ENCODE measurements around the gene ZACN. TPM values are rescaled to one million over a fixed set of nuclear protein-coding genes. Genes with fewer than 3 reads are reported as not detected.
"Not testable (repeated sequence)": the region's sequence is repeated elsewhere in the genome, so short reads cannot be mapped to it uniquely, and the experiment has no call there.

Gene ZACN
- total RNA-seq: not detected

- no peak for FAIRE-seq
Measured at GRCh38 chr17:76078860-76079534, at the start of gene ZACN. Gene ZACN (plus strand): TSS chr17:76079182. CDS start chr17:76079265, 83 bp downstream.

DNA sequence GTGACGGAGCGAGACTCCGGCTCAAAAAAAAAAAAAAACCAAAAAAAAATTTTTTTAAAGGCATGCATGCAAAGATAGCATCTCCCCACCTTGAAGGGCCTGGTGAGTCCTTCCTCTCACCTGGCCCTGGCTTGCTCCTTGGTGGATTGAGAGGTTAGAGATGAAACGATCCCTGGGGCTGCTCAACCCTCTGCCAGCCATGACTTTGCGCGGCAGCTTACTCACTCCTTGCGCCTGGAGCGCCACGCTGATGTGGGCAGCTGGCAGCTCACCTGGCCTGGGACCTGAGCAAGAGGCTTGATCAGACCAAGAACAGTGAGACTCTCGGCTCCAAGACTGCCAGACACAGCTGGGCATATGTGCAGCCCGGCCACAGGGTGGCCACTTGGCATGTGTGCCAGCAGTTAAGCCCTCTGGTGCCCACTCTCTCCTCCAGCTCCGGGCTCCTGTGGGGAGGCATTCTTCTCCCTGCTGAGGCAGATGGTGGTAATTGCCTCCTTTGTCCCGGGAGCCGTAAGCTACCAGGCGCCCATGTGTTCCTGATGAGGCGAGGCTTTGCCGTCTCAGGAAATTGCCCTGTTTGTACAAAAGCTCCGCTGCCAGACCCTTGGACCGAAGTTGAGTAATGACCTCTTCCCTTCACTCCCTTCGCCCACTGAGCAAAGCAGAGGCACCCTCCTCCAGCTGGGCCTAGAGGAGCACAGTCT, 46.8 kb upstream of the ZACN start:
- no peak for FAIRE-seq

More at GRCh38 chr17:76078860-76079534, at the start of gene ZACN:
- no peak for DNase-seq (ENCODE audit: low spot score in 2 of 2)

GRCh38 chr17:76032780-76033108, 46.2 kb upstream of the ZACN start:
- FAIRE-seq (no peak), DNase-seq (ENCODE audit: low spot score in 2 of 2) (no peak)

More for the DNA sequence above, 46.8 kb upstream of the ZACN start:
- no peak for DNase-seq (ENCODE audit: low spot score in 2 of 2)

- no peak for DNase-seq (ENCODE audit: low spot score in 2 of 2)
Measured at GRCh38 chr17:76033139-76033538, 45.8 kb upstream of the ZACN start.

GRCh38 chr17:76034428-76035350, 44.3 kb upstream of the ZACN start:
- DNase-seq (ENCODE audit: low spot score in 2 of 2) (no peak), FAIRE-seq (no peak)

More at GRCh38 chr17:76033139-76033538, 45.8 kb upstream of the ZACN start:
- FAIRE-seq: no peak

DNA sequence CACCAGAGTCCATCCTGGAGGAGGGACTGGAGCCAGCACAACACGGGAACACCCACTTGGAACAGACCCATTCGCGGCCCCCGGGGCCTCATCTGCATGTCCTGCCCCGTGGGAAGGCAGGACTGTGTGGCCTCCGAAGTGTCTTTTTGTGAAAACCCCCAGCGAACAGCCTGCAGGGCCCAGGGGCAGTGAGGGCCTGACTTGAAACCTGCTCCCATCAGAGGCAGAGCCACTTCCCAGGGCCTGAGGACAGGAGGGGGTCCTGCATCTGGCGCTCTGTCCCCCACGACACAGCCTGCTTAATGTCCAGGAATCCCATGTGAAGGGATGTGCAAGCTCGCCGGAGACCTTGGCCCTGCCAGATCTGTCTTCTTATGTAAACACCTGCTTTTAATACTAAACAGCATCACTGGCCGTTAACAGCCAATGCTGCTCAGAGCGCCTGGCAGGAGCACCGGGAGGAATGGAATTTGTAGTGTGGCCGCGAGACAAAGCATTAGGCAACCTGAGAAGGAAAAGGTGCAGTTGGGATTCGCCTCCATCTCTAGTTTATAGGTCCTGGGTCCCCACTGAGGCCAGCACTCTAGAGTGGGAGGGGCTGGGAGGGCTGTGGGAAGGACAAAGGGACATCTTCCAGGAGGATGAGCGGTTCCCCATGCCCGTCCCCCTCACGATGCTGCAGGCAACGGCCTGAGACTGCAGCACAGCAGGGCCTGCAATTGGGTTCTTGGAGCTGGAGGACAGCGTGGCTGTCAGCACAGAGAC, 42.3 kb upstream of the ZACN start:
- FAIRE-seq (no peak), DNase-seq (ENCODE audit: low spot score in 2 of 2) (no peak)

DNA sequence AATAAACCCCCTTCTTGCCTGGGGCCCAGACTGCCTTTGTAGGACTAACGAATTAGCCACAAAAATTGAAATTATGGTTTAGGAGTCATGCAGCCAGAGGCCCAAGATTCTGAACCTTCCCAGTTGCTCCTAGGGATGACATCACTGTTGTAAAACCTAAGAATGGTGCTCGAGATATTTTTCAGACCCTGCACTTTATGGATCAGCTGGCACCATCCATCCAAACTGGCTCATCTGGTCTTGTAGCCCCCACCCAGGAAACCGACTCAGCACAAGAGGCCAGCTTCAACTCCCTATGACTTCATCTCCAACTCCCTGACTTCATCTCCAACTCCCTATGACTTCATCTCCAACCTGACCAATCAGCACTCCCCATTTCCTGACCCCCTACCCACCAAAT, 40.9 kb upstream of the ZACN start:
- DNase-seq (ENCODE audit: low spot score in 2 of 2) (no peak), FAIRE-seq (no peak)

DNA sequence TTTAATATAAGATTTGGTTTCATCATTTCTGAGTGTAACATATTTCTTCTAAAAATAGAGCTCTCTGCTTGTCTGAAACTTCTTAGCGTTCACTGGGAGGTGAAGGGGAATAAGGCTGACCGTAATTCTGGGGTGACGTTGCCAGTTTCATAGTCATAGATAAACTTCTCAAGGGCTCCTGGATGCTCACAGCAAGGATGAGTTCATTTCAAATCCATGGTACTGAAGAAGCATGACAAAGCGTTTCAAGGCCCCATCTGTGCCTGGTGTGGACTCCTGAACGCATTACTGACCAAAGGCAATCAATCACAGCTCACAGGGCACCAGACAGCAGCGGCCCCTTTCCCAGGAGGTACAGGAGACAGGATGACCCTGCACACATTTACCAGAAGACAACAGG, 39.9 kb upstream of the ZACN start:
- DNase-seq (ENCODE audit: low spot score in 2 of 2) (no peak), FAIRE-seq (no peak)

- no peak for DNase-seq (ENCODE audit: low spot score in 2 of 2)
- FAIRE-seq: no peak
Measured at GRCh38 chr17:76040376-76040775, 38.6 kb upstream of the ZACN start.

GRCh38 chr17:76042868-76043267, 36.1 kb upstream of the ZACN start:
- FAIRE-seq: not testable (repeated sequence)

GRCh38 chr17:76044475-76045007, 34.4 kb upstream of the ZACN start:
- DNase-seq (ENCODE audit: low spot score in 2 of 2); FAIRE-seq: not testable (repeated sequence)

More at GRCh38 chr17:76042868-76043267, 36.1 kb upstream of the ZACN start:
- DNase-seq (ENCODE audit: low spot score in 2 of 2): not testable (repeated sequence)

DNA sequence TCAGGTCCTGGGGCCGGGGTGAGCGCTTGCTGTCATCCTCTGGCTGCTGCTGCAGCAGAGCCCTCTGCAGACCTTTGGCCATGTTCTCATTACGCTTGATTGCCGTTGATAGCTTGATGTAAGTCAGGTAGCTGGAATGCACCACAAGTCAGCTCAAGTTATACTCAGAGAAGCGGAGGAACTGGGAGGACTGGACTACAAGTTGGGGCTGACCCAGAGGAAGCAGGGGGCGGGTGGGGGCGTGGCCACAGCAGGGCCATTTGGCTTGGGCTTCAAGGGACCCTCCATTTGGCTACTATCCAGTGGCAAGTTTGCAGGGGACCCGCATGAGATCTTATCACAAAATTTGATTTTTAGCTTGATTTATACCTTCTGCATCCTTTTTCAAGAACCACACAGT, 32.9 kb upstream of the ZACN start:
- no peak for FAIRE-seq

DNA sequence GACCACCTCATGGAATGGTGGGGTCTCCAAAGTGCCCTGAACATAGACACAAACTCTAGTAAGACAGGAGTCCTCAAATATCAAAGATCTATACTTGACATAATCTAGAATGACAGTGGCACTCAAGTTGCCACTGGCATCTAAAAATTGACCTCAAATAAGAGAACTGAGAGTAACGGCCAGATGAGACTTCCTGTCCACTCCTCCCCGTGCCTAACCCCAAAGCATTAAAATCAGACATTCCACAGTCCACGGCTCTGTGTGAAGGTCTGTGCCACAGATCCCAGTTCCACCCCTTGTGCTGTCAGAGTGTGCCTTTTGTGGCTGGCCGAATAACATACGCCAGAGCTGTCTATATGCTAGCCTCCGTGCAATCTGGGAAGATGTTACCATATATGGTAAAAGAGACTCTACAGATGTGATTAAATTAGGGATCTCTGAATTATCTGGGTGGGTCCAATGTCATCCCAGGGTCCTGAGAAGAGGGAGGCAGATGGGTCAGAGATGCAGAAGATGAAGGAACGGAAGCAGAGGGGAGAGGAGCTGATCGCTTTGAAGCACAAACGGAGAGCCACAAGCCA, 30.9 kb upstream of the ZACN start:
- no peak for DNase-seq (ENCODE audit: low spot score in 2 of 2)
- FAIRE-seq: no peak

More for the DNA sequence above, 32.9 kb upstream of the ZACN start:
- no peak for DNase-seq (ENCODE audit: low spot score in 2 of 2)

- no peak for FAIRE-seq
- DNase-seq (ENCODE audit: low spot score in 2 of 2): no peak
Measured at GRCh38 chr17:76048711-76049110, 30.3 kb upstream of the ZACN start.

DNA sequence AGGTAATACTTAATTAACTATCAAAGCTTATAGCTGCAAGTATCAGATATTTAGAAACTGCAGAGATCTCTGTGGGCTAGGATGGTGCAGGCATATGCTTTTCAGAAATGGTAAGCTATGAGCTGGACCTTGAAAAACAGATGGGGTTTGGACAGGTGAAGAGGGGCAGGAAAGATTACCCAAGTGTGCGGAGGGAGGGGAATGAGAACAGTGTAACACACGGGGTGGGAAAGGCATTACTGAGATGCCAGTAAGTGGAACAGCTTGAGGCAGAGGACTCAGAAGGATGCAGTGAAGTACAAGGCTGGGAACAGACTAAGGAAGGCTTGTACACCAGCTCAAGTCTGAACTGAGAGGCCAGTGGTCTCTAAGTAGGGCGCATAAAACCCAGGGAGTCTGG, 29.7 kb upstream of the ZACN start:
- FAIRE-seq (no peak), DNase-seq (ENCODE audit: low spot score in 2 of 2) (no peak)

DNA sequence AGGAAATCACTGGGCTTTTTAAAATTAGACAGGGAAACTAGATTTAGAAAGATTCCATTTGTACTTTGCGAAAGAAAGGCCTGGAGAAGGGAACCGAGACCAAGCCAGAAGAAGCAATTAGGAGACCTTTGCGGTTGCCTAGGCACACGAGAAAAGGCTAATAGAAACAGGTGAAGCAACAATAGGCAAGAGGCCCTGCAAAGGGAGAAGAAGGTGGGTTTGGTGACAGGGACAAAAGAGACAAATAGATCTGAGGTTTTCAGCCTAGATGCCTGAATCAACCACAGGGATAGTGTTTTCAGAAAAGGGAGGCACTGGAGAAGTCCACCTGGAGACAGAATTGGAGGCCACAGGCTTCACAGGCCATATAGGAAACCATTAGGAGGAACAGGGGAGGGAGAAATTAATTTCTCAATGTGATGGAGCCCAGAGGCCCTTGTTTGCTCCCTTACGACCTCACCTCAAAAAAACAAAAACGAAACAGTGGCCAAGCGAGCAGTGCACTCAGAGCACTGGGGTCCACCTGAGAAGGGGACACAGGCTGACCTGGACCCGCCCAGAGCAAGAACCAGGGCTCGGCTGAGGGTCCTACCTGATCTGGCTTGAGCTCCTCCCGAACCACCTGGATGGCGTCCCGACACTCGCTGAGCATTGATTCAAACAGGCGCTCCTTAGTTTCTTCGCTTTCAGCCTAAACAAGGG, 29.0 kb upstream of the ZACN start:
- FAIRE-seq (no peak), DNase-seq (ENCODE audit: low spot score in 2 of 2) (no peak)

DNA sequence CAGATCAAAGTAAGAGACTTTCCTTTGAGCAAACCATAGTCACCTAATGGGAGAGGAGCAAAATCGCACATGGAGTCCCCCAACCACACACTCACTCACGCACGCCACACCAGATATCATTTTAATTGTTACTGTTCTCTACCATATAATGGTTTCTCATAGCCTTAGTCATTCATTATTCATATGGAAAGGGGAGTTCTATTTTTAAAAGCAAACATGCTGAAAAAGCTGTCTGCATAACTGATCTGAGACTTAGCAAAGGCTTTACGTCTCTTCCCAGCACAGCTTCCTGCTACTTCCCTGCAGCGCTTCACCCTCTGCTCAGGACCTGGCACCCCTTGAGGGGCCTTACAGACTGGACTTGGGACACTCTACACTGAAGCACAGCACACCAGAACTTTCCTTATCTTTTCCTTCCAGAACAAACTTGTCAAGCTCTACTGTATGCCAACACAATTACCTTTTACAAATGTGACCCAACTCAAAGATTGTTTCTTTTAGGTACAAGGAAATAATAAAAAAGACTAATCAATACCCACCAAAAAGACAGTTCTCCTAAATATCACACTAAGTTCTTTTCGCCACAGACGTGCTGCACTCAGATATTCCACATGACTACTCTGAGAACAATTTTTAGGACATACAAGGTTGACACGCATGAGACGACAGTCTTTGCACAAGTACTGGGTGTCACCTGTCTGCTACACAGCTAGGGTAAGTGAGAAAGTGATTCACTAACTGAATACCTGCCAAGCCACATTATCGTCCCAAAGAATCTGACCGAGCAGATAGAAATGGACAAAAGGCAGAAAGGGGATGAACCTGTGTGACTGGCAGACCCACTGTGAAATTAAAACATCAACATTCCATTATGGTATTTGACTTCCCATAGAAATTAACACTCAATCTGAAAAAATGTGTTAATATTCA, 28.2 kb upstream of the ZACN start:
- DNase-seq (ENCODE audit: low spot score in 2 of 2) (no peak), FAIRE-seq (no peak)

DNA sequence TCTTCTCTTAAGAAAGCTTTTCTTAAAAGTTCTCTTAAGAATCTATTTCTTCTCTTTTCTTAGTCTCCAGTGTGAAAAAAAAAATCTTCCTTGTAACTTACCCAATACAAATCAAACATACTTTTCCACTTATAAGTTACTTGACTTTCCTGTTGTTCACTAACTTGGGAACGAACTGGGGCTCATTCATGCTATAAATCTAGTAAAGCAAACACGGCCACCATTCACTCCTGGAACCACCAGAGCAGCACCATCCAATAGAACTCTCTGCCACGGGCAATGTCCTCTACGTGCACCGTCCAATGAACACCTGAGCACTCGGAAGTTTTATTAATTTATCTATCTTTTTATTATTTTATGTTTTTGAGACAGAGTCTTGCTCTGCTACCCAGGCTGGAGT, 27.4 kb upstream of the ZACN start:
- DNase-seq (ENCODE audit: low spot score in 2 of 2): no peak
- no peak for FAIRE-seq

All from frontal cortex (tissue), 4 donors.